ENCODE data around the gene GJC3.
"Not testable (repeated sequence)": the region's sequence is repeated elsewhere in the genome, so short reads cannot be mapped to it uniquely, and the experiment has no call there.

Gene GJC3, protein sequence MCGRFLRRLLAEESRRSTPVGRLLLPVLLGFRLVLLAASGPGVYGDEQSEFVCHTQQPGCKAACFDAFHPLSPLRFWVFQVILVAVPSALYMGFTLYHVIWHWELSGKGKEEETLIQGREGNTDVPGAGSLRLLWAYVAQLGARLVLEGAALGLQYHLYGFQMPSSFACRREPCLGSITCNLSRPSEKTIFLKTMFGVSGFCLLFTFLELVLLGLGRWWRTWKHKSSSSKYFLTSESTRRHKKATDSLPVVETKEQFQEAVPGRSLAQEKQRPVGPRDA

DNA sequence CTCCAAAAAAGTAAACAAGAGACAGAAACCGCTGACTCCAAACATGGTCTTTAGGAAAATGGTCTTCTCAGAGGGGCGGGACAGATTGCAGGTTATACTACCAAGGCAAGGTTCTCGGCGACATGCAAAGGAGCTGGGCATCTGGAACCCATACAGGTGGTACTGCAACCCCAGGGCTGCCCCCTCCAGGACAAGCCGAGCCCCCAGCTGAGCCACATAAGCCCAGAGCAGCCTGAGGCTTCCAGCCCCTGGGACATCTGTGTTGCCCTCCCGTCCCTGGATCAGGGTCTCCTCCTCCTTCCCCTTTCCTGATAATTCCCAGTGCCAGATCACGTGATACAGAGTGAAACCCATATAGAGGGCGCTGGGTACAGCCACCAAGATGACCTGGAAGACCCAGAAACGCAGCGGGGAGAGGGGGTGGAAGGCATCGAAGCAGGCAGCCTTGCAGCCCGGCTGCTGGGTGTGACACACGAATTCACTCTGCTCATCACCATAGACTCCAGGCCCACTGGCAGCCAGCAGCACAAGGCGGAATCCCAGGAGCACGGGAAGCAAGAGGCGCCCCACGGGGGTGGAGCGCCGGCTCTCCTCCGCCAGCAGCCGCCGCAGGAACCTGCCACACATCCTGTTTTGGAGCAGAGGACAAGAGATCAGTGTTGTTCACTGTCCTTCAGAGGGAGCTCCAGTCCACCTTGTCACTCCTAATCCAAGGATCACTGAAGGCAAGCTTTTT is at the start of gene GJC3:
GJC3 (minus strand) TSS at position 627 of the 736 bp plus-strand sequence; CDS start at position 627, 0 bp downstream.
- DNase-seq (ENCODE audit: low read depth in 3 of 3), result peak in 2 of 3 experiments; percentile 11 to 44

DNA sequence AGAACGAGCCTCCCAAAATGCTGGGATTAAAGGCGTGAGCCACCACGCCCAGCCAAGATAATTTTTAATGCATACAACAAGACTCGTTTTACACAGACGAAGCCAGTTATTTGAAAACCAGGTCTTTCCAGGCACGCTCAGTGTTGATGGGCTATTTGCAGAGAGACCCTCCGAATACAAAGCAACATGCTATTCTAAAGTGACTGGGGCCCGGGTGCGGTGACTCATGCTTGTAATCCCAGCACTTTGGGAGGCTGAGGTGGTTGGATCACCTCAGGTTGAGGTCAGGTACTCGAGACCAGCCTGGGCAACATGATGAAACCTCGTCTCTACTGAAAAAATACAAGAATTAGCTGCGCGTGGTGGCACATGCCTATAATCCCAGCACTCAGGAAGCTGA is 47.2 kb upstream of the GJC3 start:
- no peak for DNase-seq (ENCODE audit: low read depth in 3 of 3)

DNA sequence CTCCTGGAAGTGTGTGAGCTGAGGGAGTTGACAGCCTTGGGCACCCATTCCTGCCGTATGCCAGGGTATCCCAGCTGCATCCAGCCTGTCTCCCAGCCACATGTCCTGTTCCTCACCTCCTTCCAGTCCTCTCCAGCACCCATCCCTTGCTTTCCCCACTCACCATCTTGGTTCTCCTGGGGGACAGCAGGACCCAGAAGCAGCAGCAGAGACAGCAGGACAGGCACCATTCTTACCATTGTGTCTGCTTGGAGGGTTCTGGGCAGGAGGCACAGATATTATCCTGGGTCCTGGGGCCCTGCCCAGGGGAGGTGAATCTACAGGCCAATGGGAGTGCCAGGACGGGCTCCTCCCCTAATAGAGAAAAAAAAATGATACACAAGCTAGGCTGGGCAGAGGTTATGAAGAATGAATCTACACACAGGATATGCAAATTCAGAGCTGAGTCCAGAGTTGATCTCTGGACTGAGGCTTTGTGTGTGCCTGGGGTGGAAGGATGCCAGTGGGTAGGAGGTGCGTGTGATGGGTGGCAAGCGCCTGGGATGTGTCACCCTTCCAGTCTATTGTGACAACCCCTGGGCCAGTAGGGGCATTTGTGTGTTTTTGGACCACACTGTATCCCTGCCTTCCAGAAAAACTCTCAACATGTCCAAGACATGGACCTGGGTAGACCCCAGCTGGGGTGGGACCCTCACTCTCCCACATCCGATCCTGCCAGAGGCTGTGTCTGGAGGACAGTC is 46.5 kb upstream of the GJC3 start, which contains the start of gene AZGP1:
AZGP1 (minus strand) TSS at position 250 of the 740 bp plus-strand sequence; CDS start at position 239, 11 bp downstream.
- no peak for DNase-seq (ENCODE audit: low read depth in 3 of 3)

DNA sequence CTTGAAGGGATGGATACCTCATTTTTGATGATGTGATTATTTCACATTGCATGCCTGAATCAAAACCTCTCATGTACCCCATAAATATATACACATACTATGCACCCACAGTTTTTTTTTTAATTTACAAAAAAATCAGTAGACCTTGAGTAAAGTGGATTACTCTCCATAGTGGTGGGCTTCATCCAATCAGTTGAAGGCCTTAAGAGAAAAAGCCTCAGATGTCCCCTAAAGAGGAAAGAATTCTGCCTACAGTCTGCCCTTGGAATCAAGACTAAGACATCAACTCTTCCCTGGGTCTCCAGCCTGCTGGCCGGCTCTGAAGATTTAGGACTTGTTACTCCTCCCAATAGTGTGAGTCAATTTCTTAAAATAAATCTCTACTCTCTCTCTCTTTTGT is 45.3 kb upstream of the GJC3 start:
- no peak for DNase-seq (ENCODE audit: low read depth in 3 of 3)

DNA sequence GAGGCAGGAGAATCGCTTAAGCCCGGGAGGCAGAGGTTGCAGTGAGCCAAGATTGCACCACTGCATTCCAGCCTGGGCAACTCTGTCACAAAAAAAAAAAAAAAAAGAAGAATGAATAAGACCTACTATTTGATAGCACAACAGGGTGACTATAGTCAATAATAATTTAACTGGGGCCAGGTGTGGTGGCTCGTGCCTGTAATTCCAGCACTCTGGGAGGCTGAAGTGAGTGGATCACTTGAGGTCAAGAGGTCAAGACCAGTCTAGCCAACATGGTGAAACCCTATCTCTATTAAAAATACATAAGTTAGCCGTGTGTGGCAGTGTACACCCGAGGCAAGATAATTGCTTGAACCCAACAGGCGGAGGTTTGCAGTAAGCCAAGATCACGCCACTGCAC is 44.4 kb upstream of the GJC3 start:
- DNase-seq (ENCODE audit: low read depth in 3 of 3), result not testable (repeated sequence)

DNA sequence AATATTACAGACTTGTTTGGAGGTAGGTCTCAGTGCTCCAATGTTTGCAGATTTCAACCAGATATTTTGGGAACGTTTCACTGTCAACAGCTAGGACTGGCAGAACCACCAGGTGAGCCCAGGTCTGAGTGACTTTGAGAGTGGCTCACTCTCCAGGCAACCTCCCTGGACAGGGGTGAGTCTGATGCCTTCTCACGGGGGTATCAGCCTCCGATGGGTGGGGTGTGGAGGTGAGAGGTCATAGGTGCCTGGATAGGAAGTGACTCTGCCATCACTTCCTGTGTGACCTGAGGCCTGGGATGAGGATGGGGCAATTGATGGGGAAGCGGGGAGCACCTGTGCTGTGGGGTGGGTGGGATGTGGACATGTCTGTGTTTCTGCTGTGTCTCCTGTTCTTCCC is 41.8 kb upstream of the GJC3 start:
- DNase-seq (ENCODE audit: low read depth in 3 of 3), result no peak

DNA sequence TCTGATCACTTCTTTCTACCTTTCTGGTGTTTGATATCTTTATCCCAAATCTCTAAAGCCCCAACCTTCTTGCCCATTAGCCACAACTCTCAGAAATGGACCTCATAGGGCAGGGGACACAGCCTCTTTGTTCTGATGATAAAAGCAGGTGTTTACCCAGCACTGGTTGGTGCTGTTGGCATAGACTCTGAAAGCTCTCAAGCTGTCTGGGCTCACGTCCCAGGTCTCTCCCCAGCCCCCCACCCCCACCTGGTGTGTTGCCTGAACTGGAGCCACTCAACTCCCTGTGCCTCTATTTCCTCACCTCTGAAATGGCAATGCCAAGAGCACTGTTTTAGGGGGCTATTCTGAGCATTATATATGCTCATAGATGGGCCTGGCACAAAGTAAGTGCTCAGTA is 40.4 kb upstream of the GJC3 start:
- DNase-seq (ENCODE audit: low read depth in 3 of 3), result not testable (repeated sequence)

DNA sequence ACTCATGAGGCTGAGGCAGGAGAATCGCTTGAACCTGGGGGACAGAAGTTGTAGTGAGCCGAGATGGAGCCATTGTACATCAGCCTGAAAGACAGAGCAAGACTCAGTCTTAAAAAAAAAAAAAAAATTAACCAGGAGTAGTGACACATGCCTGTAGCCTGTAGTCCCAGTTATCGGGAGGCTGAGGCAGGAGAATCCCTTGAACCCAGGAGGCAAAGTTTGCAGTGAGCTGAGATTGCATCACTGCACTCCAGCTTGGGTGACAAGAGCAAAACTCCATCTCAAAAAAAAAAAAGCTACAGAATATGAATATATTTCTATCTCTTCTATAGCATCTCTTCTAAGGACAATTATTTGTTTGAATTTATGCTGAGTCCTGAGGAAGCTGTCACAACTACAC is 39.9 kb upstream of the GJC3 start:
- DNase-seq (ENCODE audit: low read depth in 3 of 3), result no peak

DNA sequence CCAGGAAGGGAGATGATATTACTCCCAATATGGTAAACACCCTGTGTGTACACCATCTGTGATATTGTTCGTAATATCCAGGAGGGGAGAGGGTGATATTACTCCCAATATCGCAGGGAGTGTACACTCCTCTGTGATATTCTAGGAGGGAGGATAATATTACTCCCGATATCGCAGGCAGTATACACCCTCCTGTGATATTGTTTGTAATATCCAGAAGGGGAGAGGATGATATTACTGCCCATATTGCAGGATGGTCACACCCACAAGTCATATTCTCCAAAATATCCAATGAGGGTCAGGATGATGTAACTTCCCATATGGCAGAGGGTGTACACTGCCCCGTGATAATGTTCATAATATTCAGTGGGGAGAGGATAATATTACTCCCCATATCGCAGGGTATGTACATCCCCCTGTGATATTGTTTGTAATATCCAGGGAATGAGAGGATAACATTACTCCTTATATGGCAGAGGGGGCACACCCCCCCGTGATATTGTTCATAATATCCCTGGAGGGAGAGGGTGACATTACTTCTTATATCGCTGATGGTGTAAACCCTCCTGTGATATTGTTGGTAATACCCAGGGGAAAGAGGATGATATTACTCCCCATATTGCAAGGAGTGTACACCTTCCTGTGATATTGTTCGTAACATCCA is 29.3 kb upstream of the GJC3 start:
- DNase-seq (ENCODE audit: low read depth in 3 of 3), result no peak

DNA sequence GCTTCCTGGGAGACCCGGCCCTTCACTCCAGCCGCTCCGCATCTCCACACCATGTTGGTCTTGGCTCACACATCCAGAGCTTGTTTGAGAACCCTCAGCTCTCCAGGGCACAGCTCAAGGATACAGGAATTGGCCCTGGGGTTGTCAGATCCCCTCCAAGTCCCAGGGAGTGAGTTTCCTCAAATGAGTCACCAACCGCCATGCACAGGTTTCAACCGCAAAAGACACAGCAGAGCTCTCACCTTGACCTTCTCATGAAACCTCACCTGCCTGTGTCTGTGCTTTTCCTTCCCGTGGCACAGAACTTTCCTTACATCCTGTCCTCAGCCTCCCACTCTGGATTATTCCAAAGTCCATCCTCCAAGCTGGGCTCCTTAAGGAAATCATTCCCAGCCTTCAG is 25.8 kb upstream of the GJC3 start:
- DNase-seq (ENCODE audit: low read depth in 3 of 3), result no peak

DNA sequence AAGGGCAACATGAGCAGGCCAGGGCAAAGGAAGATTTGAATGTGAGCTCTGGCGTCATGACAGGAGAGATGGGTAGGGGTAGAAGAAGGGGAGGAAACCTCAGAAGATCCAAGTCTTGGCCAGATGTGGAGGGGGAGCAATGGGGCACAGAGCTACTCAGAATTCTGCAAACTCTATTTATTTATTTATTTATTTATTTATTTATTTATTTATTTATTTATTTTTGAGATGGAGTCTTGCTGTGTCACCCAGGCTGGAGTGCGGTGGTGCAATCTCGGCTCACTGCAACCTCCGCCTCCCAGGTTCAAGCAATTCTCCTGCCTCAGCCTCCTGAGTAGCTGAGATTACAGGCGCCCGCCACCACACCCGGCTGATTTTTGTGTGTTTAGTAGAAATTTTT is 25.2 kb upstream of the GJC3 start:
- not testable (repeated sequence) for DNase-seq (ENCODE audit: low read depth in 3 of 3)

DNA sequence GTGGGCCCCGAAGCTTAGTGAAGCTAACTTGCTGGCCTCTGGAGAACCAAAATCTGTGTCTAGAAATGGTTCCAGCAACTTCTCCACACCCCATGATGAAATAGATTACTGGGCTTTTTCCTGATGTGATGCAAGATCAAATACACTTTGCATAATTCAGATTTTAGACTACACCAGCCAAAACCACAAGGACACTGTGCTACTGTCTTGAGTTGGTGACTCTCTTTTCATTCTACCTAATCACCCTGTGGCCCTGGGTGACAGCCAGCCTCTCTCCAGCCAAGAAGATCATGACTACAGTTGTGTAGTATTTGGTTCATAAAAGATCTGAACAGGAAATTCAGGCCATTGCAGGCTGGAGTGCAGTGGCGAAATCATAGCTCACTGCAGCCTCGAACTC is 24.2 kb upstream of the GJC3 start:
- no peak for DNase-seq (ENCODE audit: low read depth in 3 of 3)

DNA sequence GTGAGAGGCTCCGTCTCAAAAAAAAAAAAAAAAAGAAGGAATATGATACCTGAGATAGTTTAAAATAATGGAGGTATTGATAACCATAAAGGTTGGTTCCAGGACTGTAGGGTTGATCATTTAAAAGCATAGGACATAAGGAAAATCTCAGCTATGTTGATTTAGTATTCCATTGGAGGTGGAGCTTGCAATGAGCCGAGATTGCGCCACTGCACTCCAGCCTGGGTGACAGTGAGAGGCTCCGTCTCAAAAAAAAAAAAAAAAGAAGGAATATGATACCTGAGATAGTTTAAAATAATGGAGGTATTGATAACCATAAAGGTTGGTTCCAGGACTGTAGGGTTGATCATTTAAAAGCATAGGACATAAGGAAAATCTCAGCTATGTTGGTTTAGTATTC is 23.2 kb upstream of the GJC3 start:
- not testable (repeated sequence) for DNase-seq (ENCODE audit: low read depth in 3 of 3)

DNA sequence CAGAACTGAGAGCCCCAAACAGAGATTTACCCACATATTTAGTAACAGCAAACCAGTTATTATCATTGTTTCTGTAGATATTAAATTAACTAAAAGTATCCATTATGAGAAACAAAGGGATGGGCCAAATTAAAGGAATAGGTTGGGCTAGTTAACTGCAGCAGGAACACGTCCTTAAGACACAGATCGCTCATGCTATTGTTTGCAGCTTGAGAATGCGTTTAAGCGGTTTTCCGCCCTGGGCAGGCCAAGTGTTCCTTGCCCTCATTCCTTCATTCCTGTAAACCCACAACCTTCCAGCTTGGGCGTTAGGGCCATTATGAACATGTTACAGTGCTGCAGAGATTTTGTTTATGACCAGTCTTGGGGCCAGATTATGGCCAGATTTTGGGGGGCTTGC is 21.4 kb upstream of the GJC3 start:
- not testable (repeated sequence) for DNase-seq (ENCODE audit: low read depth in 3 of 3)

DNA sequence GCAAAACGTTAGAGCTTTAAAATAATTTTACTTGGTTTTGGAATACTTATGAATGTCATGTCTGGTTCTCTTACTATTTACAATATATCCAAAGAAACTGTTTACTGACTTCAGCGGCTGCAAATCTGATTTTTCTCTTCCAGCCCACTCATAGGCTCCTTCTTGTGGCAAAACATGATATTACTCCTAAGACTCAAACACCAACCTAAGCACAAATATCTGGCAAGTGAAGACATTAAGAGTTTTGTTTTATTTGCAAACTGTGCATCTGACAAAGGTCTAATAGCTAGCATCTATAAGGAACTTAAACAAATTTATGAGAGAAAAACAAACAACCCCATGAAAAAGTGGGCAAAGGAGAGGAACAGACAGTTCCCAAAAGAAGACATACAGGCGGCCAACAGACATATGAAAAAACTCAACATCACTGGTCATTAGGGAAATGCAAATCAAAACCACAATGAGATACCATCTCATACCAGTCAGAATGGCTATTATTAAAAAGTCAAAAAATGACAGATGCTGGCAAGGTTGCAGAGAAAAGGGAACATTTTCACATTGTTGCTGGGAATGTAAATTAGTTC is 20.3 kb upstream of the GJC3 start:
- no peak for DNase-seq (ENCODE audit: low read depth in 3 of 3)

DNA sequence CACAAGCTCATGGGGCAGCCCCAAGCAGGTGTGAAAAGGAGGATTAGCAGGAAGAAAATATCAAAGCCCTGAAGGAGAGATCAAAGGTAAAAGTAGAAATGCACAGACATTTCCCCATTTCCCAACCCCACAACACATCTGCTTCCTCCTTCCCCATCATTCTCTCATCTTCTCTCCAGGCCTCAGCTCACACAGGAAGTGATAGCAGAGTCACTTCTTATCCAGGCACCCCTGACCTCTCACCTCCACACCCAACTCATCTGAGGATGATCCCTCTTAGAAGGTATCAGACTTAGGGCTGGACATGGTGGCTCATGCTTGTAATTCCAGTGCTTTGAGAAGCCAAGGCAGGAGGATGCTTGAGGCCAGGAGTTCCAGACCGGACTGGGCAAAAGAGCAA is 18.2 kb upstream of the GJC3 start:
- DNase-seq (ENCODE audit: low read depth in 3 of 3), result no peak

DNA sequence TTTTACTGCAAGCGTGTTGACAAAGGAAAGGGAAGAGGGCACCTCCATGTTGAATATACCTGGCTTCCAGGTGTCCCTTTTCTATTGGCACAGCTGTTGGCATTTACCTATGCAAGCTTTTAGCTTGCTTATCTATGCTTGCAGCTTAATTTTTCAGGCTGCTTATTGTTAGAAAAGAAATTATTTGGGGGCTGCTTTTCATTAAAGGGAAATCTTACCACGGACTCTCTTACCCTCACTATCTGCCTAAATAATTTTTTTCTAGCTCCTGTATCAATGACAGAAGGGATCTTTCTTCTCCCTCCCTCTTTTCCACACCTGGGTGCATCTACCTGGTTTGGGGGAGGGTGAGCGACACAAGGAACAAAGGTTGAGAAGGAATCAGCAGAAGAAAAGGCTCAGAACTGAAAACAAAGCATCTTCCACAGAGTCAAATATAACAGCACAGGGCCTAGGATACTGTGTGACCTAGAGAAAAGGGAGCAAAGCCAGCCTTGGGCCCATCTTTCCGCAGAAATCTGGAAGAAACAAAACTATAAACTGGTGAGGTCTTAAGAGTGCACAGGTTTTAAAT is 15.2 kb upstream of the GJC3 start:
- no peak for DNase-seq (ENCODE audit: low read depth in 3 of 3)

DNA sequence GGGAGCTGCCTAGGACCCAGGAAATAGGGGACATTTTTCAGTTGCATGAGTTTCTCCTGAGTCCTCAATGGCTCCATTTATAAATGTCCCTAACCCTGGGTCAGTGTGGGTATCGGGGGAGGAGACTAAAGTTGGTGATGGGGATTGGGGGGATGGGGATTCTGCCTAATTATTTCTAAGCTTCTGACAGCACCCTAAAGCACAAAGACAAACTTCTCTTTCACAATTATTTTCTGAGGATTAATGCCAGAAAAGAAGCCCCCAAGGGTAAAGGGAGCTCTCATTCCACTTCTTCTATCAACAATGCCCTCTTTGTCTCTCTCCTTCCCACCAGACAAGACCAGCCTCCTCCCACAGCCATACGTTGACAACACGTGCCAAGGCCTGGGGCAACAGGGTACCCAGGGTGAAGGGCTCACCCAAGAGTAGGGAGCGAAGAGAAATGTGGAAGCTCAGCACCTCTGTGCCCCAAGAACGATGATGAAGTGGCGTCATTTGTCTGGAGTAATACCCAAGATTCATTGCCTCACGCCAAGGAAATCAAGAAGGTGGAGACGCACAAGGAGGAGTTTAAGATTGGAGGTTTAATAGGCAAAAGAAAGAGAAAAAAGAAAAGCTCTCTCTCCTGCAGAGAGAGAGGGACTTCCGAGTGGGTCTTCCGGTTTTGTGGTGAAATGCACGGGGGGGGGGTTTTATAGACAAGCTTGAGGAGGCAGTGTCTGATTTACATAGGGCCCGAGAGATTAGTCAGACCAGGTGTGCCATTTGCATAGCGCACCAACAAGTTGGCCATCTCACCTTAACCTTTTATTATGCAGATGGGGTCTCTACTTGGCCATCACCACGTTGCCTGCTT is 14.4 kb upstream of the GJC3 start:
- DNase-seq (ENCODE audit: low read depth in 3 of 3), result no peak

DNA sequence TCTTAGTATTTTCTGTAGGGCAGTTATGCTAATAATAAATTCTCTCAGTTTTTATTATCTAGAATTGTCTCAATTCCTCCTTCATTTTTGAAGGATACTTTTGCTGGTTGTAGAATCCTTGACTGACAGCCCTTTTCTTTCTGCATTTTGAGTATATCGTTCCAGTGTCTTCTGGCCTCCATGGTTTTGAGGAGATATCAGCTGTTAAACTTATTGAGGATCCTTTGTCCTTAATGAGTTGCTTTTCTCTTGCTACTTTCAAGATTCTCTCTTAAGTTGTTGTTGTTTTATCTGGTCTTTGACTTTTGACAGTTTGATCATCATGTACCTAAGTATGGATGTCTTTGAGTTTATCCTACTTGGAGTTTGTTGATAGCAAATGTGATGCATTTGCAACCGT is 8.9 kb upstream of the GJC3 start:
- no peak for DNase-seq (ENCODE audit: low read depth in 3 of 3)

DNA sequence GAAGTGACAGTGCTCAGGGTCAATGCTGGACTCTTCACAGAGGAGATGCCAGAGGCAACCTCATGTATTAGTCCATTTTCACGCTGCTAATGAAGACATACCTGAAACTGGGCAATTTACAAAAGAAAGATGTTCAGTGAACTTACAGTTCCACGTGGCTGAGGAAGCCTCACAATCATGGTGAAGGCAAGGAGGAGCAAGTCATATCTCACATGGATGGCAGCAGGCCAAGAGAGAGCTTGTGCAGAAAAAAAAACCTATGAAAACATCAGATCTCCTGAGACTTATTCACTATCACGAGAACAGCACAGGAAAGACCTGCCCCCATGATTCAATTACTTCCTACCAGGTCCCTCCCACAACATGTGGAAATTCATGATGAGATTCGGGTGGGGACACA is 5.6 kb upstream of the GJC3 start:
- not testable (repeated sequence) for DNase-seq (ENCODE audit: low read depth in 3 of 3)
